HG03565 (cell line): ENCODE data around the gene ZNF224.
"Not testable (repeated sequence)": the region's sequence is repeated elsewhere in the genome, so short reads cannot be mapped to it uniquely, and the experiment has no call there.

Source experiments
- ATAC-seq: cut with Tn5 transposase; IDR thresholded peaks from one replicate; pipeline ENCODE4 v1.9.1; 2021; ENCODE audit warnings: mild to moderate bottlenecking, moderate library complexity; ENCODE audit not compliant: unreplicated experiment

ZNF224 gene

DNA sequence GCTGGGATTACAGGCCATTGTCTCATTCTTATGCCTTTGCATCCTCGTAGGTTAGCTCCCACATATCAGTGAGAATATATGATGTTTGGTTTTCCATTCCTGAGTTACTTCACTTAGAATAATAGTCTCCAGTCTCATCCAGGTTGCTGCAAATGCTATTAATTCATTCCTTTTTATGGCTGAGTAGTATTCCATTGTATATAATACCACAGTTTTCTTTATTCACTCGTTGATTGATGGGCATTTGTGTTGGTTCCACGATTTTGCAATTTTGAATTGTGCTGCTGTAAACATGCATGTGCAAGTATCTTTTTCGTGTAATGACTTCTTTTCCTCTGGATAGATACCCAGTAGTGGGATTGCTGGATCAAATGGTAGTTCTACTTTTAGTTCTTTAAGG, 27.0 kb downstream of the ZNF224 start:
- not testable (repeated sequence) for ATAC-seq

GRCh38 chr19:44131955-44132354, 37.8 kb downstream of the ZNF224 start:
- ATAC-seq, result no peak

DNA sequence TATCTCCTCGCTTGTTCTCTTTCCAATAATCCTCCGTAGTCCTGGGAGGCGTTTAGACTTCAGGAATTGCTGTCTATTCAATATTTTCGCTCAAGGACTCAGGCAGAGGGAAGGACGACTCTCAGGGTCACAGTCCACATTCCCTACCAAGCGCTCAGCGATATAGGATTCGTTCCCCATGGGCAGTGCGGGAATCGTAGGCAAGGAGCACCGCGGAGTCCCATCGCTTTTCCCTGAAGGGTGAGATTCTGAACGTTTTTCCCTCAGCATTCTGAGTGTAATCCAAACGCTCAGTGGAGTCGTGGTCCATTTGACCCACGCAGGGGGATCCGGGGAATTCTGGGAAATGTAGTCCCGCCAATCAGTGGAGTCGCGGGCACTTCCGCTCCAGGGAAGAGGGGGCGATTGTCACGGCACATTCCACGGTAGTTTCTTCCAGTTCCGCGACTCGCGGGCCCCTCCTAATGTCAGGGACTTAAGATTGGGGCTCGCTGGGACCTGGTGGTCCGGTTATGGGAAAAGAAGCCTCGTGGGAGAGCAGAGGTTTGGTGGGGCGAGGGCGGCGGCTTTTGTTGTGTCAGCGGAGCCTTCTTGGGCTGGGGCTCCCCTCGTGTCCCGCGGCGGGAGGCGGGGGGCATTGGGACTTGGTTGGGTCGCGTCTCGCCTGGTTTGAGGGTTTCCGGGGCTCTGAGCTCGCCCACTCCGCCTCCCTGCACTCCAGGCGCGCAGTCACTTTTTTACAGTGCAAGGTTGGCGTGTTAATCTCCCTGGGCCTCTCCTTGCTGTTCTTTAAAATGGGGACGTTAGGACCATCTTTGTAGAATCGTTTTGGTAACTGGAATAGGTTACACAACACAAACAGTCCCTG, 47.3 kb downstream of the ZNF224 start, which contains the start of gene ZNF234:
Gene ZNF234 (plus strand): TSS at position 364 of the 868 bp plus-strand sequence. CDS start 3,079 bp downstream, outside the sequence.
- peak; percentile 53 for ATAC-seq

DNA sequence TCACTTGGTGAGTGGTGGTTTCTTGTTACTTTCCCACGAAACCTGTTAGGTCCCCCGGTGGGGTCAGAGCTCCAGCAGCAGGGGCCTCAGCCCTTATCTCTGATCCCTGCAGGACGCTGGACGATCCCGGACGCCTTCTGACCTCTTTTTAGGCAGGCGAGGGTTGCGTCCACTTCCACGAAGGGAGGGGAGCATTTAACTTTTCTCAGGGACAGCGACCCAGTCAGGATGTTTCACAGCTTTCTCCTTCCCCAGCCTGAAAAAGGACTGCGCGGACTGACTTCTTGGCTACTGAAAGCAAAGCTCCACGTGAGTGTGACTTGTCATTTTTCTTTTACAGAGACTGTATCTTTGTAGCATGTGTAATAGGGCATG, 47.9 kb downstream of the ZNF224 start:
- ATAC-seq, result no peak

- ATAC-seq, result no peak
These were observed 55.6 kb downstream of the ZNF224 start for GRCh38 chr19:44149776-44150175.

GRCh38 chr19:44151491-44151890, 57.3 kb downstream of the ZNF224 start:
- ATAC-seq, result no peak

- ATAC-seq, result no peak
These were observed 62.3 kb downstream of the ZNF224 start for GRCh38 chr19:44156475-44156874.
